GM12878 (cell line): ENCODE results near the gene OR6C3. TPM values are rescaled to one million over a fixed set of nuclear protein-coding genes. Genes with fewer than 3 reads are reported as not detected.
"Not testable (repeated sequence)": the region's sequence is repeated elsewhere in the genome, so short reads cannot be mapped to it uniquely, and the experiment has no call there.

Experiments used
- ATAC-seq: fragments of 200-7000 bp; cut with Tn5 transposase; 3 replicates; pipeline ENCODE4 v1.9.1; 2020; ENCODE audit warnings: mild to moderate bottlenecking, moderate library complexity
- BruUV-seq: library from RNA; stranded (reverse); fragments of 400-500 nt; replicated peaks from 2 replicates; lab custom pipeline; 2021; lab: Mats Ljungman, UMichigan
- CTCF ChIA-PET: fragments of 300-600 bp; sonication (Branson Sonifier 250); formaldehyde crosslinking; extraction: SDS; loops from one replicate; lab custom pipeline; 2021; ENCODE audit warnings: inconsistent platforms; lab: Yijun Ruan, JAX
- POLR2A ChIA-PET: fragments of 350-600 bp; formaldehyde crosslinking; extraction: SDS; loops from one replicate; lab custom pipeline; 2021; ENCODE audit warnings: inconsistent platforms; lab: Charles Lee
- RAD21 ChIA-PET: fragments of 300-600 bp; sonication (Branson Sonifier 250); formaldehyde crosslinking; loops from one replicate; lab custom pipeline; 2023; ENCODE audit warnings: antibody characterized with exemption; ENCODE audit not compliant: unreplicated experiment; lab: Charles Lee
- SMC1A ChIA-PET: fragments of 300-600 bp; sonication (Branson Sonifier 250); formaldehyde crosslinking; loops from one replicate; lab custom pipeline; 2023; ENCODE audit not compliant: unreplicated experiment, uncharacterized antibody; lab: Charles Lee
- DNase-seq: peaks from one replicate; pipeline ENCODE4 v3.0.0-alpha.2; 2011; ENCODE audit warnings: low read depth, low spot score
- FAIRE-seq: peaks from 3 replicates; lab custom pipeline; 2011; peaks lifted over from hg19 to GRCh38; lab: Jason Lieb, UNC
- H2AFZ ChIP-seq: 2 replicates; pipeline ENCODE4 v1.6.0; 2011; ENCODE audit warnings: low read depth, low read length, control low read depth; ENCODE audit not compliant: control insufficient read depth
- H3K27ac ChIP-seq: 2 replicates; pipeline ENCODE4 v1.5.1; 2011; ENCODE audit warnings: control low read depth; ENCODE audit not compliant: control insufficient read depth, insufficient read depth
- H3K27me3 ChIP-seq, 2 experiments: replicated peaks in 1 of 2; 2 replicates each; pipeline versions ENCODE4 v1.6.0 to v1.6.1; 2011; ENCODE audit warnings: low read length in 1 of 2; ENCODE audit not compliant: control insufficient read depth in 2 of 2, insufficient read depth in 2 of 2
- H3K36me3 ChIP-seq, 2 experiments: 2 replicates each; pipeline ENCODE4 v1.5.1; 2011; ENCODE audit warnings: low read length in 1 of 2; ENCODE audit not compliant: control insufficient read depth in 2 of 2, insufficient read depth in 2 of 2
- H3K4me1 ChIP-seq: 2 replicates; pipeline ENCODE4 v1.6.1; 2011; ENCODE audit warnings: mild to moderate bottlenecking, low read length, moderate library complexity, mixed read lengths; ENCODE audit not compliant: control insufficient read depth, insufficient read depth
- H3K4me2 ChIP-seq: 2 replicates; pipeline ENCODE4 v1.6.0; 2011; ENCODE audit warnings: control low read depth; ENCODE audit not compliant: control insufficient read depth, insufficient read depth
- H3K4me3 ChIP-seq: fragments of 200-600 bp; sonication (generic); 2 replicates; pipeline ENCODE4 v1.5.1; 2016
- H3K79me2 ChIP-seq: 2 replicates; pipeline ENCODE4 v1.6.0; 2011; ENCODE audit warnings: low read length; ENCODE audit not compliant: control insufficient read depth, insufficient read depth
- H3K9ac ChIP-seq: 2 replicates; pipeline ENCODE4 v1.8.0; 2011; ENCODE audit warnings: low read length, control low read depth, mixed read lengths; ENCODE audit not compliant: control insufficient read depth, insufficient read depth
- H3K9me3 ChIP-seq: replicated peaks from 3 replicates; pipeline ENCODE4 v1.5.1; 2011; ENCODE audit warnings: mild to moderate bottlenecking, low read length; ENCODE audit not compliant: control insufficient read depth, insufficient read depth
- H4K20me1 ChIP-seq: 2 replicates; pipeline ENCODE4 v1.6.0; 2011; ENCODE audit not compliant: control insufficient read depth, insufficient read depth
- ATF2 ChIP-seq: IDR thresholded peaks from 2 replicates; pipeline ENCODE4 v1.6.1; 2012; ENCODE audit warnings: low read length, inconsistent platforms
- ATF7 ChIP-seq: fragments of 450-650 bp; IDR thresholded peaks from 2 replicates; pipeline ENCODE4 v1.6.1; 2016; ENCODE audit warnings: low read depth, mild to moderate bottlenecking
- BACH1 ChIP-seq: fragments of 450-650 bp; IDR thresholded peaks from 2 replicates; pipeline ENCODE4 v1.6.1; 2017; ENCODE audit warnings: mild to moderate bottlenecking, borderline replicate concordance
- DPF2 ChIP-seq: fragments of 450-650 bp; IDR thresholded peaks from 2 replicates; pipeline ENCODE4 v1.6.1; 2017; ENCODE audit warnings: mild to moderate bottlenecking
- FOXK2 ChIP-seq: fragments of 450-650 bp; IDR thresholded peaks from 2 replicates; pipeline ENCODE4 v1.6.1; 2017; ENCODE audit warnings: mild to moderate bottlenecking, moderate library complexity
- GABPA ChIP-seq: IDR thresholded peaks from 2 replicates; pipeline ENCODE4 v1.6.1; 2014; ENCODE audit warnings: antibody characterized with exemption, low read depth, mild to moderate bottlenecking, inconsistent platforms
- HCFC1 ChIP-seq: fragments of 150-350 bp; IDR thresholded peaks from 2 replicates; pipeline ENCODE4 v1.6.1; 2014; ENCODE audit warnings: low read length
- HDAC6 ChIP-seq: fragments of 200-600 bp; sonication (generic); IDR thresholded peaks from one replicate; pipeline ENCODE4 v1.8.0; 2017; ENCODE audit warnings: antibody characterized with exemption; ENCODE audit not compliant: unreplicated experiment
- NFIC ChIP-seq: IDR thresholded peaks from 2 replicates; pipeline ENCODE4 v1.6.1; 2012; ENCODE audit warnings: low read depth, mild to moderate bottlenecking, inconsistent platforms, low read length, moderate library complexity
- RB1 ChIP-seq: fragments of 450-650 bp; formaldehyde crosslinking; IDR thresholded peaks from 2 replicates; pipeline ENCODE4 v1.6.1; 2017; ENCODE audit warnings: mild to moderate bottlenecking, borderline replicate concordance
- SUPT20H ChIP-seq: IDR thresholded peaks from 2 replicates; pipeline ENCODE4 v1.6.1; 2011; ENCODE audit warnings: low read depth, mild to moderate bottlenecking, low read length, moderate library complexity, borderline replicate concordance; ENCODE audit not compliant: control insufficient read depth
- YY1 ChIP-seq: IDR thresholded peaks from 2 replicates; pipeline ENCODE4 v1.6.1; 2011; ENCODE audit warnings: low read depth, mild to moderate bottlenecking, low read length
- ZBED1 ChIP-seq: IDR thresholded peaks from 2 replicates; pipeline ENCODE4 v1.6.1; 2016; ENCODE audit warnings: borderline replicate concordance
- ZNF24 ChIP-seq: fragments of 450-650 bp; IDR thresholded peaks from 2 replicates; pipeline ENCODE4 v1.6.1; 2017; ENCODE audit warnings: antibody characterized with exemption, mild to moderate bottlenecking
- WGBS: methylation state at CpG from one replicate; pipeline ENCODE4 v1.1.6; 2016; ENCODE audit warnings: low lambda C conversion rate; ENCODE audit not compliant: insufficient replicate concordance, insufficient coverage; ENCODE audit errors: missing lambda C conversion rate; 5-methylcytosine and 5-hydroxymethylcytosine counted together
- in situ Hi-C: fragments of 300-500 bp; cut with MboI; formaldehyde crosslinking; loops from 9 replicates; pipeline ENCODE4 v1.14.3; 2018; ENCODE audit warnings: mixed read lengths
- intact Hi-C: fragments of 100-400 bp; cut with micrococcal nuclease; formaldehyde crosslinking; loops from one replicate; pipeline ENCODE4 v1.14.2; 2022; ENCODE audit not compliant: unreplicated experiment
- polyA plus RNA-seq, 11 experiments: library from polyadenylated mRNA; depleted of rRNA in 4 of 11; unstranded in 6 of 11; stranded (reverse) in 5 of 11; fragments of >200 nt; fragmentation: Nextera tagmentation in 4 of 11; fragmentation: Illumina TruSeq in 1 of 11; extraction: Ambion mirVana in 4 of 11; extraction: Trizol in 1 of 11; gene quantifications; 1 replicate in 1 of 11; 2 replicates in 10 of 11; pipeline versions ENCODE4 v1.2.1 to v1.2.3, GENCODE V29; 2011 to 2016; ENCODE audit warnings: inconsistent platforms in 2 of 11, missing spikeins in 2 of 11, low read depth in 1 of 11
- total RNA-seq, 4 experiments: library from RNA; depleted of rRNA in 3 of 4; stranded (reverse); fragments of >200 nt in 3 of 4; fragmentation: Illumina TruSeq in 1 of 4; extraction: Trizol in 1 of 4; gene quantifications; 2 replicates each; pipeline versions ENCODE4 v1.2.1 to v1.2.3, GENCODE V29; 2013 to 2021

Gene OR6C3
- total and polyA plus RNA-seq, 10 of the 15 experiments (the other 5 are each of a cell fraction or from before 2014, with no cell fraction given) = not detected

GRCh38 chr12:55320201-55320600 is 10.3 kb upstream of the OR6C3 start:
- Histone ChIP-seq H3K4me3 (no peak overlapping the region), H3K9ac (no peak overlapping the region), H3K36me3 (no peaks in the 10 kb centered on the region), H3K4me2 (no peak overlapping the region), H2AFZ (no peak overlapping the region), H3K4me1 (no peaks in the 10 kb centered on the region), H3K9me3 (no peaks in the 10 kb centered on the region), H3K27ac (no peak overlapping the region), H3K27me3 (no peaks in the 10 kb centered on the region), H4K20me1 (no peaks in the 10 kb centered on the region), H3K79me2 (no peaks in the 10 kb centered on the region)
- no TSS peak for BruUV-seq
- in situ Hi-C loops (no loop called here), intact Hi-C loops (no loop called here)
- ChIA-PET SMC1A (no interaction called here), CTCF (no interaction called here), POLR2A (no interaction called here), RAD21 (no interaction called here)
- TF ChIP-seq NFIC (no peak), ZBED1 (no peak), FOXK2 (no peak), HCFC1 (no peak), ZNF24 (no peak), ATF2 (no peak), HDAC6 (no peak), SUPT20H (no peak), ATF7 (no peak), GABPA (no peak), YY1 (no peak), RB1 (no peak), DPF2 (no peak), BACH1 (no peak)
- WGBS = 53% methylated on average over 4 of the region's 4 CpGs
- no peak for DNase-seq
- ATAC-seq = no peak
- FAIRE-seq = no peak

- H3K27me3 ChIP-seq, FAIRE-seq, H3K36me3 ChIP-seq, H3K4me3 ChIP-seq, SMC1A ChIA-PET, POLR2A ChIA-PET, H3K4me2 ChIP-seq, CTCF ChIA-PET, H3K9me3 ChIP-seq, H3K4me1 ChIP-seq, BruUV-seq, ATAC-seq, RAD21 ChIA-PET, H2AFZ ChIP-seq, H4K20me1 ChIP-seq, intact Hi-C loops, in situ Hi-C loops, H3K79me2 ChIP-seq, H3K27ac ChIP-seq, DNase-seq, H3K9ac ChIP-seq: not testable (repeated sequence)
- 73% methylated on average over 6 of the region's 6 CpGs for WGBS
These were observed 4.7 kb upstream of the OR6C3 start for GRCh38 chr12:55325801-55326200.
